ENCODE results near the gene RAPH1.
A peak's percentile ranks its signal among the peaks of the same experiment; 100 is the strongest.

The RAPH1 gene

DNA sequence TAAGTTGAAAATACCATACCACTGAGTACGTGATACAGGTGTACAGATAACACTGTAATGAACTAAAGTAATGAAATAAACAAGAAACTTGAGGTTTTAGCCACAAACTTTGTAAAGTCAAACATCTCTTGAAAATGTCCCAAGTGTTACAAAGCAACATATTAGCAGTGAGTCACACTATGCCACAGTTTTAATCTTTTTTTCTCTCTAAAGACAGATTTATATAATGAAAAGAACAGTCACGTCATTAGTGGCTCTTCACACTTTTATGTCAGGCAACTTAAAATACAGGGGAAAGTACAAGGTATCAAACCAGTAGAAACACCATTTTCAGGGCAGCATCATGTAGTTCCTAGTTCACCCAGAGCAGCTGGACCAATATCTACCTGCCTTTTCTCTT, 42.1 kb downstream of the RAPH1 start:
- H2BK12ac ChIP-seq (ENCODE audit: low read length): no peak overlapping the region
- H3K4me1 ChIP-seq (ENCODE audit: control insufficient read depth in 1 of 2, insufficient read depth in 2 of 2, low read length in 2 of 2): no peaks in the 10 kb centered on the region
- no peak overlapping the region for H3K18ac ChIP-seq (ENCODE audit: low read length)
- H3K27ac ChIP-seq (ENCODE audit: low read depth, low read length): no peak overlapping the region
- H3K14ac ChIP-seq (ENCODE audit: low read length): no peak overlapping the region
- H4K8ac ChIP-seq (ENCODE audit: low read depth, low read length): no peak overlapping the region
- no peak overlapping the region for H3K4me3 ChIP-seq (ENCODE audit: low read depth, low read length)
- no peak overlapping the region for H2AK5ac ChIP-seq (ENCODE audit: low read length)
- no peak overlapping the region for H4K91ac ChIP-seq (ENCODE audit: low read depth, low read length)
- H3K4ac ChIP-seq (ENCODE audit: low read depth, low read length): no peak overlapping the region
- no peak for DNase-seq
- no peaks in the 10 kb centered on the region for H3K9me3 ChIP-seq (ENCODE audit: insufficient read depth, low read depth, low read length)
- no peaks in the 10 kb centered on the region for H3K79me1 ChIP-seq (ENCODE audit: low read length)
- no peak overlapping the region for H4K12ac ChIP-seq (ENCODE audit: low read depth, low read length)
- WGBS (ENCODE audit: extremely low coverage, insufficient coverage, insufficient read length): no CpG with 5 or more reads among the region's 2 CpGs
- no peak overlapping the region for H3K9ac ChIP-seq (ENCODE audit: low read length)
- H2BK5ac ChIP-seq (ENCODE audit: low read depth, low read length, poor library complexity): no peak overlapping the region
- H3K36me3 ChIP-seq (ENCODE audit: control insufficient read depth in 1 of 2, insufficient read depth in 2 of 2, low read length in 2 of 2): peaks cover 7 to 10% of the 10 kb centered on the region in 2 experiments
- no peak overlapping the region for H2BK120ac ChIP-seq (ENCODE audit: insufficient read depth, low read length, poor library complexity)
- H3K4me2 ChIP-seq (ENCODE audit: low read length): no peak overlapping the region
- H3K79me2 ChIP-seq (ENCODE audit: control insufficient read depth, insufficient read depth, low read length, poor library complexity): no peaks in the 10 kb centered on the region
- H2AFZ ChIP-seq (ENCODE audit: insufficient read depth, low read length, poor library complexity): no peak overlapping the region
- no peaks in the 10 kb centered on the region for H3K27me3 ChIP-seq (ENCODE audit: insufficient read depth, low read length)
- H3K23ac ChIP-seq (ENCODE audit: low read length): no peak overlapping the region

DNA sequence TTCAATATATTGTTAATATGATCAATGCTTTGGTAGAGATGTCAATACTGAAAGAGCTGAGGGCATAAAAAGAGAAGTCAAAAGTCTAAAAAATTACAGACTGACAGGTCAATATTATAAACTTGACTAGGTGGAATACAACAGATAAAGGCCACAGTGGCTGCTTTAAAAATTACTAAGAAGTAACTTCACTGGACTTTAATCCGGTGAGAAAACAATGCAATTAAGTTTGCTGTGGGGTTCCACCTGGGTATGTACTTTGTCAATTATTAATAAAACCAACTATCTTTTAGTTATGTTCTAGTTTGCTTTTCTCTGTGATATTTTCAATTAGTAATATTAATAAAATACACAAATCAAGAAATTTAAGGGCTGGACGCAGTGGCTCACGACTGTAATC, 44.7 kb downstream of the RAPH1 start:
- Histone ChIP-seq H2AK5ac (ENCODE audit: low read length) (no peak overlapping the region), H3K4me1 (ENCODE audit: control insufficient read depth in 1 of 2, insufficient read depth in 2 of 2, low read length in 2 of 2) (no peaks in the 10 kb centered on the region), H3K9me3 (ENCODE audit: insufficient read depth, low read depth, low read length) (no peaks in the 10 kb centered on the region), H3K14ac (ENCODE audit: low read length) (no peak overlapping the region), H2BK120ac (ENCODE audit: insufficient read depth, low read length, poor library complexity) (no peak overlapping the region), H4K8ac (ENCODE audit: low read depth, low read length) (no peak overlapping the region), H3K27ac (ENCODE audit: low read depth, low read length) (no peak overlapping the region), H2AFZ (ENCODE audit: insufficient read depth, low read length, poor library complexity) (no peak overlapping the region), H4K12ac (ENCODE audit: low read depth, low read length) (no peak overlapping the region), H3K36me3 (ENCODE audit: control insufficient read depth in 1 of 2, insufficient read depth in 2 of 2, low read length in 2 of 2) (peaks cover 7 to 10% of the 10 kb centered on the region in 2 experiments), H3K27me3 (ENCODE audit: insufficient read depth, low read length) (no peaks in the 10 kb centered on the region), H3K4me3 (ENCODE audit: low read depth, low read length) (no peak overlapping the region), H2BK12ac (ENCODE audit: low read length) (no peak overlapping the region), H3K9ac (ENCODE audit: low read length) (no peak overlapping the region), H2BK5ac (ENCODE audit: low read depth, low read length, poor library complexity) (no peak overlapping the region), H4K91ac (ENCODE audit: low read depth, low read length) (no peak overlapping the region), H3K23ac (ENCODE audit: low read length) (no peak overlapping the region), H3K4me2 (ENCODE audit: low read length) (no peak overlapping the region), H3K4ac (ENCODE audit: low read depth, low read length) (no peak overlapping the region), H3K18ac (ENCODE audit: low read length) (no peak overlapping the region), H3K79me1 (ENCODE audit: low read length) (no peaks in the 10 kb centered on the region), H3K79me2 (ENCODE audit: control insufficient read depth, insufficient read depth, low read length, poor library complexity) (no peaks in the 10 kb centered on the region)
- no CpG with 5 or more reads among the region's 3 CpGs for WGBS (ENCODE audit: extremely low coverage, insufficient coverage, insufficient read length)
- DNase-seq: no peak

DNA sequence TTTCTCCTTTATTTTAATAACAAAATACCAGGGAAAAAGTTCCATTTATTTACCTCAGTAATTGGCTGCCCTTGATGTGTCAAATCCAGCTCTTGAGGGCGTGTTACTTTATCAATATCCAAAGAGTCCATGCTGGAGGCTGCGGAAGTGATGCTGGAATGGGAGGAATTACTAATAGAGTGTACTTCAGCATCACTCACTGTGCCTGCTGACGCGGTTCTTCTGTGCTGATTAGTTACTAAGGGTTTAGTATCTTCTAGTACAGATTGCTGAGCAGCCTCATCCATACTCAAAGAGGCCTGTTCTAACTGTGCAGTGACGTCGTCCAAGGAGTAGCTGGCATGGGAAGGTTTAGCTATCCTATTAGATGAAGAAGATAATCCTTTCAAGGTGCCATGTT, 45.6 kb downstream of the RAPH1 start:
- Histone ChIP-seq H2AFZ (ENCODE audit: insufficient read depth, low read length, poor library complexity) (no peak overlapping the region), H3K4me3 (ENCODE audit: low read depth, low read length) (no peak overlapping the region), H3K36me3 (ENCODE audit: control insufficient read depth in 1 of 2, insufficient read depth in 2 of 2, low read length in 2 of 2) (peaks cover 7 to 10% of the 10 kb centered on the region in 2 experiments), H3K79me1 (ENCODE audit: low read length) (no peaks in the 10 kb centered on the region), H4K12ac (ENCODE audit: low read depth, low read length) (no peak overlapping the region), H3K4ac (ENCODE audit: low read depth, low read length) (no peak overlapping the region), H2AK5ac (ENCODE audit: low read length) (no peak overlapping the region), H2BK5ac (ENCODE audit: low read depth, low read length, poor library complexity) (no peak overlapping the region), H3K14ac (ENCODE audit: low read length) (no peak overlapping the region), H3K4me2 (ENCODE audit: low read length) (no peak overlapping the region), H3K9ac (ENCODE audit: low read length) (no peak overlapping the region), H3K18ac (ENCODE audit: low read length) (no peak overlapping the region), H3K27ac (ENCODE audit: low read depth, low read length) (no peak overlapping the region), H3K27me3 (ENCODE audit: insufficient read depth, low read length) (no peaks in the 10 kb centered on the region), H2BK12ac (ENCODE audit: low read length) (no peak overlapping the region), H3K23ac (ENCODE audit: low read length) (no peak overlapping the region), H3K4me1 (ENCODE audit: control insufficient read depth in 1 of 2, insufficient read depth in 2 of 2, low read length in 2 of 2) (no peaks in the 10 kb centered on the region), H4K8ac (ENCODE audit: low read depth, low read length) (no peak overlapping the region), H3K9me3 (ENCODE audit: insufficient read depth, low read depth, low read length) (no peaks in the 10 kb centered on the region), H2BK120ac (ENCODE audit: insufficient read depth, low read length, poor library complexity) (no peak overlapping the region), H3K79me2 (ENCODE audit: control insufficient read depth, insufficient read depth, low read length, poor library complexity) (no peaks in the 10 kb centered on the region), H4K91ac (ENCODE audit: low read depth, low read length) (no peak overlapping the region)
- no peak for DNase-seq
- WGBS (ENCODE audit: extremely low coverage, insufficient coverage, insufficient read length): no CpG with 5 or more reads among the region's 6 CpGs

DNA sequence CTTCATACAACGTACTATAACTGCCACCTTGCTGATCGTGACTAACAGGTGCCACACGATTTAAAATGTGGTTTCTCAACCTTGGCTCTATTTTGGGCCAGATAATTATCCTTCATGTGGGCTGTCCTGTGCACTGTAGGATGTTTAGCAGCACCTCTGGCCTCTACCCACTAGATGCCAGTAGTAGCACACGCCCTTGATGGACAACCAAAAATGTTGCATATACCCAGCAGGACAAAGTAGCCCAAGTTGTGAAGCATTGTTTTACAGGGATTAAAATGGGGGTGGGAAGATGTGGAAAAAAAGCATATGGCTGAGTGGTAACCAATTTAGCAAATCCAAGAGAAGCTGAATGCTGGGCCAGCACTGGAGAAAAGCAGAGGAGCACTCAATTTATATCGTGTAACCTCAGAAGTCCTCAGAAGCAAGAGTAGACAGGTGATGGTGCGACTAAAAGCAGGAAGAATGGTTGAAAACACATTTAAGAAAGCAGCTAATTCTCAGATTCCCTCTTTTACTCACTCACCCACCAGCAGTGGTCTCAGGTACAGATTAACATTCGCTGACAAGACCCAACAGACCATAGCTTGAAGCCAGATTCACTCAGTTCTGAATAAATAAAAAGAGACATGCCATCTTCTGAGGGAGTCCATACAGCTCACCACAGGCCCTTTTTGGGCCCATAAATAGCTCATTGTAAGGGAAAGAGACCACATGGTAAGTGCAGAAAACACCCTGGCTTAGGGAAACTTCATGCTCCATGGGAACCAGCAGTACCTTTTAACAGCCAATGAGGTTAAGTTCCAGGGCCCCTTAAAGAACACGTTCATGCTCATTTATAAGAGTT, 50.6 kb downstream of the RAPH1 start:
- DNase-seq: peak; percentile 9 to 54
- Histone ChIP-seq H3K4me3 (ENCODE audit: low read depth, low read length) (no peak overlapping the region), H4K8ac (ENCODE audit: low read depth, low read length) (no peak overlapping the region), H4K91ac (ENCODE audit: low read depth, low read length) (no peak overlapping the region), H2BK120ac (ENCODE audit: insufficient read depth, low read length, poor library complexity) (no peak overlapping the region), H2AFZ (ENCODE audit: insufficient read depth, low read length, poor library complexity) (no peak overlapping the region), H3K9me3 (ENCODE audit: insufficient read depth, low read depth, low read length) (no peaks in the 10 kb centered on the region), H3K18ac (ENCODE audit: low read length) (no peak overlapping the region), H3K4me2 (ENCODE audit: low read length) (no peak overlapping the region), H2BK12ac (ENCODE audit: low read length) (no peak overlapping the region), H3K27me3 (ENCODE audit: insufficient read depth, low read length) (no peaks in the 10 kb centered on the region), H3K27ac (ENCODE audit: low read depth, low read length) (no peak overlapping the region), H3K14ac (ENCODE audit: low read length) (no peak overlapping the region), H3K23ac (ENCODE audit: low read length) (no peak overlapping the region), H3K9ac (ENCODE audit: low read length) (no peak overlapping the region), H3K79me2 (ENCODE audit: control insufficient read depth, insufficient read depth, low read length, poor library complexity) (no peaks in the 10 kb centered on the region), H2BK5ac (ENCODE audit: low read depth, low read length, poor library complexity) (no peak overlapping the region), H2AK5ac (ENCODE audit: low read length) (no peak overlapping the region), H4K12ac (ENCODE audit: low read depth, low read length) (no peak overlapping the region), H3K4me1 (ENCODE audit: control insufficient read depth in 1 of 2, insufficient read depth in 2 of 2, low read length in 2 of 2) (no peaks in the 10 kb centered on the region), H3K36me3 (ENCODE audit: control insufficient read depth in 1 of 2, insufficient read depth in 2 of 2, low read length in 2 of 2) (peaks cover 3 to 4% of the 10 kb centered on the region in 2 experiments), H3K79me1 (ENCODE audit: low read length) (no peaks in the 10 kb centered on the region), H3K4ac (ENCODE audit: low read depth, low read length) (no peak overlapping the region)
- WGBS (ENCODE audit: extremely low coverage, insufficient coverage, insufficient read length): no CpG with 5 or more reads among the region's 8 CpGs

All from trophoblast cell (in vitro differentiated cells and primary cell).